ENCODE measurements around the gene PIEZO2.

GRCh38 chr18:10850840-10851239 is 298.5 kb downstream of the PIEZO2 start:
- TF ChIP-seq POLR2AphosphoS5 (IDR thresholded peaks at IDR 0.05; ENCODE audit: low read depth, low read length) (no peak), TAF1 (IDR thresholded peaks at IDR 0.05; ENCODE audit: low read depth, low read length) (no peak)

Data from GM12891 (cell line).